Fibroblast of villous mesenchyme (primary cell): Measurements from ENCODE around the gene UNKL. TPM values are rescaled to one million over a fixed set of nuclear protein-coding genes. Genes with fewer than 3 reads are reported as not detected.

ENCODE experiments used
- DNase-seq: peaks from one replicate; pipeline ENCODE4 v3.0.0-alpha.2; 2010; ENCODE audit warnings: low read depth
- H3K4me3 ChIP-seq: 2 replicates; pipeline ENCODE4 v1.5.1; 2011; ENCODE audit warnings: low read depth, mild to moderate bottlenecking, low read length
- CTCF ChIP-seq: IDR thresholded peaks from 2 replicates; pipeline ENCODE4 v1.5.1; 2012; ENCODE audit warnings: low read depth, mild to moderate bottlenecking, low read length; ENCODE audit not compliant: insufficient read depth
- total RNA-seq: library from RNA; depleted of rRNA; stranded (reverse); fragments of >200 nt; gene quantifications from 2 replicates; pipeline ENCODE4 v1.2.3, GENCODE V29; 2012

Gene UNKL
- total RNA-seq, 1 donor, result 7.8 TPM

GRCh38 chr16:1341495-1342420 is 72.7 kb downstream of the UNKL start:
- no peak for DNase-seq
- TF ChIP-seq CTCF, result no peak
- no peak overlapping the region for H3K4me3 ChIP-seq

- DNase-seq, result no peak
- TF ChIP-seq CTCF, result no peak
- no peak overlapping the region for H3K4me3 ChIP-seq
Observed at GRCh38 chr16:1340730-1341494, 73.6 kb downstream of the UNKL start.

- no peak for TF ChIP-seq CTCF
- no peak overlapping the region for H3K4me3 ChIP-seq
- no peak for DNase-seq
Observed at GRCh38 chr16:1338855-1339675, 75.4 kb downstream of the UNKL start.

GRCh38 chr16:1338119-1338730 is 76.3 kb downstream of the UNKL start:
- DNase-seq, result peak; percentile 13
- no peak overlapping the region for H3K4me3 ChIP-seq
- TF ChIP-seq CTCF, result peak; percentile 44

GRCh38 chr16:1337486-1337885 is 77.0 kb downstream of the UNKL start:
- no peak for DNase-seq
- no peak overlapping the region for H3K4me3 ChIP-seq
- no peak for TF ChIP-seq CTCF

- DNase-seq, result no peak
- H3K4me3 ChIP-seq, result no peak overlapping the region
- TF ChIP-seq CTCF, result no peak
Observed at GRCh38 chr16:1336619-1337018, 77.9 kb downstream of the UNKL start.
